H1 (cell line): ENCODE measurements around the gene PRDM2. TPM values are rescaled to one million over a fixed set of nuclear protein-coding genes. Genes with fewer than 3 reads are reported as not detected.

Experiments
- CTCF ChIA-PET: fragments of 300-600 bp; sonication (Branson Sonifier 250); formaldehyde crosslinking; loops from one replicate; lab custom pipeline; 2021; ENCODE audit not compliant: partially characterized antibody; lab: Charles Lee
- POLR2A ChIA-PET: fragments of 300-600 bp; sonication (Branson Sonifier 250); formaldehyde crosslinking; loops from one replicate; lab custom pipeline; 2021; ENCODE audit warnings: inconsistent platforms; ENCODE audit not compliant: partially characterized antibody; lab: Charles Lee
- DNase-seq, 2 experiments: peaks; one replicate each; pipeline versions ENCODE4 v3.0.0 to v3.0.0-alpha.2; 2010 to 2022; ENCODE audit warnings: low spot score in 2 of 2, low read depth in 1 of 2, mixed read lengths in 1 of 2
- FAIRE-seq: peaks from 2 replicates; lab custom pipeline; 2011; peaks lifted over from hg19 to GRCh38; lab: Jason Lieb, UNC
- H2AFZ ChIP-seq: 2 replicates; pipeline ENCODE4 v1.8.1; 2012; ENCODE audit warnings: low read length, inconsistent platforms
- H2AK5ac ChIP-seq: 2 replicates; pipeline ENCODE4 v1.6.1; 2013; ENCODE audit warnings: low read depth, low read length
- H2BK120ac ChIP-seq: replicated peaks from 2 replicates; pipeline ENCODE3; 2013; ENCODE audit warnings: low read depth, low read length, inconsistent platforms
- H2BK12ac ChIP-seq: 2 replicates; pipeline ENCODE4 v1.6.1; 2013; ENCODE audit warnings: low read depth, low read length
- H2BK15ac ChIP-seq: 2 replicates; pipeline ENCODE4 v1.6.1; 2013; ENCODE audit warnings: low read length
- H2BK20ac ChIP-seq: 2 replicates; pipeline ENCODE4 v1.6.1; 2013; ENCODE audit warnings: low read length
- H2BK5ac ChIP-seq: 2 replicates; pipeline ENCODE4 v1.6.1; 2013; ENCODE audit warnings: low read depth, low read length
- H3K14ac ChIP-seq: 2 replicates; pipeline ENCODE4 v1.6.1; 2013; ENCODE audit warnings: inconsistent platforms; ENCODE audit not compliant: insufficient read length
- H3K18ac ChIP-seq: 2 replicates; pipeline ENCODE4 v1.6.1; 2013; ENCODE audit warnings: low read length; ENCODE audit errors: extremely low read depth
- H3K23ac ChIP-seq: 2 replicates; pipeline ENCODE4 v1.6.1; 2013; ENCODE audit warnings: inconsistent platforms; ENCODE audit not compliant: insufficient read length
- H3K23me2 ChIP-seq: 2 replicates; pipeline ENCODE4 v1.6.1; 2013; ENCODE audit warnings: low read depth, low read length
- H3K27ac ChIP-seq: 2 replicates; pipeline ENCODE4 v1.6.1; 2011; ENCODE audit warnings: low read depth, low read length, inconsistent platforms
- H3K27me3 ChIP-seq, 4 experiments: replicated peaks in 1 of 4; 1 replicate in 1 of 4; 2 replicates in 3 of 4; pipeline versions ENCODE4 v1.6.1 to v1.8.1; 2011 to 2013; ENCODE audit warnings: low read length in 3 of 4, mild to moderate bottlenecking in 3 of 4, inconsistent platforms in 2 of 4, mixed read lengths in 2 of 4, moderate library complexity in 1 of 4; ENCODE audit not compliant: control insufficient read depth in 3 of 4, insufficient read depth in 3 of 4; ENCODE audit errors: extremely low read depth in 1 of 4
- H3K36me3 ChIP-seq, 4 experiments: 2 replicates each; pipeline versions ENCODE4 v1.6.1 to v1.8.1; 2011 to 2013; ENCODE audit warnings: mild to moderate bottlenecking in 4 of 4, low read length in 3 of 4, moderate library complexity in 2 of 4, control low read depth in 1 of 4, inconsistent platforms in 1 of 4; ENCODE audit not compliant: insufficient read depth in 4 of 4, control insufficient read depth in 2 of 4
- H3K4ac ChIP-seq: replicated peaks from 2 replicates; pipeline ENCODE3; 2013; ENCODE audit warnings: low read length, low read depth, mixed read lengths, inconsistent platforms; ENCODE audit not compliant: insufficient read length
- H3K4me1 ChIP-seq, 4 experiments: replicated peaks in 1 of 4; 1 replicate in 1 of 4; 2 replicates in 3 of 4; pipeline versions ENCODE4 v1.6.1 to v1.8.1; 2011 to 2013; ENCODE audit warnings: low read length in 3 of 4, inconsistent platforms in 2 of 4, mixed read lengths in 1 of 4; ENCODE audit not compliant: insufficient read depth in 4 of 4, control insufficient read depth in 3 of 4
- H3K4me2 ChIP-seq, 2 experiments: 2 replicates each; pipeline versions ENCODE4 v1.6.1 to v1.8.1; 2011 to 2013; ENCODE audit warnings: low read depth in 2 of 2, low read length in 2 of 2, control low read depth in 1 of 2, inconsistent platforms in 1 of 2, mild to moderate bottlenecking in 1 of 2; ENCODE audit not compliant: insufficient read depth in 1 of 2
- H3K4me3 ChIP-seq, 4 experiments: fragments of 200-600, 300-600 bp in 1 of 4; sonication (generic), shearing (Covaris generic), sonication (Bioruptor Twin) in 1 of 4; 2 replicates each; pipeline versions ENCODE4 v1.5.1 to v1.8.1; 2011 to 2016; ENCODE audit warnings: low read length in 4 of 4, low read depth in 3 of 4, control low read depth in 2 of 4, inconsistent platforms in 2 of 4, mild to moderate bottlenecking in 2 of 4, mixed read lengths in 1 of 4, moderate library complexity in 1 of 4; ENCODE audit not compliant: insufficient read depth in 2 of 4; ENCODE audit errors: extremely low read depth in 1 of 4
- H3K56ac ChIP-seq: replicated peaks from 2 replicates; pipeline ENCODE3; 2013; ENCODE audit warnings: low read depth, mild to moderate bottlenecking, mixed read lengths, low read length, inconsistent platforms; ENCODE audit not compliant: insufficient read length
- H3K79me1 ChIP-seq: 2 replicates; pipeline ENCODE4 v1.6.1; 2013; ENCODE audit warnings: low read depth, low read length, control low read depth
- H3K79me2 ChIP-seq, 2 experiments: 2 replicates each; pipeline versions ENCODE4 v1.6.1 to v1.8.1; 2012 to 2013; ENCODE audit warnings: low read length in 2 of 2, mild to moderate bottlenecking in 2 of 2, inconsistent platforms in 1 of 2; ENCODE audit not compliant: insufficient read depth in 2 of 2, control insufficient read depth in 1 of 2
- H3K9ac ChIP-seq, 4 experiments: replicated peaks in 1 of 4; 1 replicate in 1 of 4; 2 replicates in 3 of 4; pipeline versions ENCODE4 v1.6.1 to v1.8.1; 2011 to 2013; ENCODE audit warnings: low read depth in 3 of 4, low read length in 3 of 4, control low read depth in 2 of 4, mild to moderate bottlenecking in 2 of 4, moderate library complexity in 2 of 4, inconsistent platforms in 1 of 4; ENCODE audit errors: extremely low read depth in 1 of 4
- H3K9me3 ChIP-seq, 2 experiments: 2 replicates each; pipeline versions ENCODE4 v1.6.1 to v1.8.1; 2012 to 2013; ENCODE audit warnings: mild to moderate bottlenecking in 2 of 2, moderate library complexity in 2 of 2, control low read depth in 1 of 2, inconsistent platforms in 1 of 2, low read depth in 1 of 2, low read length in 1 of 2, mixed read lengths in 1 of 2; ENCODE audit not compliant: insufficient read depth in 2 of 2
- H4K20me1 ChIP-seq, 2 experiments: replicated peaks in 1 of 2; 2 replicates each; pipeline versions ENCODE3 to v1.8.1; 2011 to 2013; ENCODE audit warnings: inconsistent platforms in 2 of 2, low read length in 2 of 2, mild to moderate bottlenecking in 1 of 2; ENCODE audit not compliant: insufficient read depth in 2 of 2, control insufficient read depth in 1 of 2
- H4K5ac ChIP-seq: 2 replicates; pipeline ENCODE4 v1.6.1; 2013; ENCODE audit warnings: low read length, low read depth, mixed read lengths, inconsistent platforms; ENCODE audit not compliant: insufficient read length
- H4K8ac ChIP-seq: 2 replicates; pipeline ENCODE4 v1.8.0; 2013; ENCODE audit warnings: mild to moderate bottlenecking, moderate library complexity, low read length, inconsistent platforms; ENCODE audit not compliant: insufficient read depth; ENCODE audit errors: extremely low read depth
- H4K91ac ChIP-seq: replicated peaks from 2 replicates; pipeline ENCODE3; 2013; ENCODE audit warnings: low read length, mixed read lengths, inconsistent platforms; ENCODE audit not compliant: insufficient read length
- CTCF ChIP-seq, 3 experiments: IDR thresholded peaks; 1 replicate in 2 of 3; 2 replicates in 1 of 3; pipeline versions ENCODE4 v1.5.1 to v1.6.1; 2011; ENCODE audit warnings: low read length in 3 of 3, mild to moderate bottlenecking in 3 of 3, inconsistent platforms in 2 of 3, low read depth in 1 of 3, moderate library complexity in 1 of 3; ENCODE audit not compliant: insufficient read depth in 1 of 3; ENCODE audit errors: control extremely low read depth in 1 of 3
- JUN ChIP-seq: IDR thresholded peaks from 2 replicates; pipeline ENCODE4 v1.6.1; 2011; ENCODE audit warnings: low read depth, mild to moderate bottlenecking, improper control_type of control experiment, low read length
- RAD21 ChIP-seq, 2 experiments: IDR thresholded peaks in 1 of 2; conservative IDR thresholded peaks in 1 of 2; 2 replicates each; pipeline ENCODE4 v1.6.1; 2011; ENCODE audit warnings: low read depth in 2 of 2, low read length in 2 of 2, improper control_type of control experiment in 1 of 2, inconsistent platforms in 1 of 2, mild to moderate bottlenecking in 1 of 2, moderate library complexity in 1 of 2
- TCF12 ChIP-seq: IDR thresholded peaks from 2 replicates; pipeline ENCODE4 v1.6.1; 2011; ENCODE audit warnings: low read depth, mild to moderate bottlenecking, low read length
- WGBS, 2 experiments: shearing (Covaris generic) in 1 of 2; methylation state at CpG; one replicate each; pipeline versions ENCODE4 v1.1.6 to v1.1.7; 2013 to 2015; ENCODE audit warnings: low lambda C conversion rate in 2 of 2, mixed read lengths in 2 of 2, inconsistent platforms in 1 of 2, low coverage in 1 of 2, missing lambda C conversion rate in 1 of 2; ENCODE audit not compliant: insufficient replicate concordance in 2 of 2, insufficient coverage in 1 of 2, insufficient read length in 1 of 2; ENCODE audit errors: extremely low coverage in 1 of 2, missing lambda C conversion rate in 1 of 2; 5-methylcytosine and 5-hydroxymethylcytosine counted together
- polyA plus RNA-seq, 7 experiments: library from polyadenylated mRNA; depleted of rRNA in 3 of 7; stranded (reverse) in 5 of 7; unstranded in 2 of 7; fragments of >200 nt in 5 of 7; fragments of 200-250 nt in 2 of 7; gene quantifications; 1 replicate in 5 of 7; 2 replicates in 1 of 7; 4 replicates in 1 of 7; pipeline versions ENCODE4 v1.2.1 to v1.2.3, GENCODE V29; 2011 to 2013; ENCODE audit warnings: missing spikeins in 2 of 7, mixed read lengths in 2 of 7
- total RNA-seq: library from RNA; stranded (reverse); fragmentation: NEBNext Ultra II Directional; extraction: Animal tissue kit (Norgen Biotek cat#: 25700); gene quantifications from 2 replicates; pipeline ENCODE4 v1.2.1, GENCODE V29; 2021

Gene PRDM2
- total and polyA plus RNA-seq, 2 of the 8 experiments (the other 6 are each of a cell fraction or from before 2014, with no cell fraction given), result 5.8 to 21.2 TPM

- H3K4me2 ChIP-seq, result no peak overlapping the region
- no peak overlapping the region for H3K4ac ChIP-seq
- 44% methylated on average over 7 of the region's 7 CpGs; no CpG with 5 or more reads in 1 of the 2 experiments for WGBS, 2 experiments
- no peak overlapping the region for H2AK5ac ChIP-seq
- H4K20me1 ChIP-seq, result peaks cover 0 to 2% of the 10 kb centered on the region in 2 experiments
- no peak overlapping the region for H2BK15ac ChIP-seq
- no peak overlapping the region for H4K91ac ChIP-seq
- no peak overlapping the region for H3K18ac ChIP-seq
- H2BK5ac ChIP-seq, result no peak overlapping the region
- no peaks in the 10 kb centered on the region; a peak in 2 of 7 replicates for H3K27me3 ChIP-seq
- no peaks in the 10 kb centered on the region; the same call in 1 of the 2 replicates for H3K23me2 ChIP-seq
- H3K9me3 ChIP-seq, result no peaks in the 10 kb centered on the region
- H3K4me3 ChIP-seq, result no peak overlapping the region
- ChIA-PET CTCF (interaction anchor here (0.5 to 2.0 kb wide), 9 partner anchors 9 to 152 kb away, joined by 3 to 8 read pairs (median 3); no protein-coding TSS in a partner anchor), POLR2A (no interaction called here)
- no peak overlapping the region for H2BK120ac ChIP-seq
- no peak overlapping the region for H2AFZ ChIP-seq
- no peak overlapping the region for H3K14ac ChIP-seq
- FAIRE-seq, result no peak
- no peak overlapping the region for H4K5ac ChIP-seq
- H3K79me2 ChIP-seq, result no peaks in the 10 kb centered on the region
- H2BK20ac ChIP-seq, result no peak overlapping the region
- DNase-seq, result peak in 1 of 2 experiments; percentile 79
- no peak overlapping the region for H3K23ac ChIP-seq
- H3K79me1 ChIP-seq, result no peaks in the 10 kb centered on the region
- no peak overlapping the region; the same call in 1 of the 2 replicates for H4K8ac ChIP-seq
- TF ChIP-seq CTCF (IDR thresholded peaks at IDR 0.05; ENCODE audit: control extremely low read depth in 1 of 3, insufficient read depth in 1 of 3, low read depth in 1 of 3, low read length in 3 of 3) (peak; percentile 64 to 69 (median 68)), RAD21 (IDR thresholded peaks at IDR 0.05 in 1 of 2, conservative IDR thresholded peaks at IDR 0.05 in 1 of 2; ENCODE audit: low read depth in 2 of 2, low read length in 2 of 2) (peak; percentile 61 to 68), JUN (no peak), TCF12 (no peak)
- H3K36me3 ChIP-seq, result no peaks in the 10 kb centered on the region
- no peak overlapping the region for H3K9ac ChIP-seq
- H2BK12ac ChIP-seq, result no peak overlapping the region
- H3K56ac ChIP-seq, result no peak overlapping the region
- H3K27ac ChIP-seq, result no peak overlapping the region
- no peaks in the 10 kb centered on the region for H3K4me1 ChIP-seq
These were observed 107.2 kb downstream of the PRDM2 start for GRCh38 chr1:13807209-13807608.
